Measurements from ENCODE around the gene CTSK.

- TF ChIP-seq CTCF (IDR thresholded peaks at IDR 0.05) (no peak), POLR2AphosphoS5 (IDR thresholded peaks at IDR 0.05) (no peak)
Measured at GRCh38 chr1:150793221-150793620, 14.8 kb downstream of the CTSK start.

Data from breast epithelium (tissue), 3 donors.